Left colon (tissue), 2 donors: ENCODE measurements around the gene LRRC31. TPM values are rescaled to one million over a fixed set of nuclear protein-coding genes. Genes with fewer than 3 reads are reported as not detected.

Source experiments
- total RNA-seq, 2 donors: library from RNA; stranded (reverse); fragmentation: NEBNext Ultra II Directional; extraction: Animal tissue kit (Norgen Biotek cat#: 25700); gene quantifications; one replicate each; pipeline ENCODE4 v1.2.1, GENCODE V29; 2021
- donor health status: DM: no; HTN: no; CAD: no.
- donor health status: DM: yes; HTN: yes; CAD: no.

LRRC31 gene
- total RNA-seq, 2 donors from 2014 or later: 38.5 to 62.9 TPM

Other genes with a start within 250 kb of the LRRC31 start
- gene MECOM, start 206.2 kb downstream of the LRRC31 start, total RNA-seq: 100 to 1,000 TPM in 1 of 2 donors, 10 to 100 TPM in 1; 73.2 to 140 TPM
- 1 to 10 TPM in 1 of 2 donors, not detected in 1; 4.8 TPM for gene TERC, start 104.9 kb downstream of the LRRC31 start, total RNA-seq
- 1 to 10 TPM; 1.1 to 1.5 TPM for gene ACTRT3, start 100.4 kb downstream of the LRRC31 start, total RNA-seq
- gene MYNN, start 96.5 kb downstream of the LRRC31 start, total RNA-seq: 10 to 100 TPM; 10.3 to 12.0 TPM
- under 1 TPM in 1 of 2 donors, not detected in 1; 0.22 TPM for gene LRRIQ4, start 57.1 kb downstream of the LRRC31 start, total RNA-seq
- under 1 TPM; 0.24 to 0.39 TPM for gene LRRC34, start 57.0 kb downstream of the LRRC31 start, total RNA-seq
- gene SAMD7, start 41.6 kb upstream of the LRRC31 start, total RNA-seq: not detected
- 10 to 100 TPM; 80.8 to 87.0 TPM for gene SEC62, start 96.9 kb upstream of the LRRC31 start, total RNA-seq
- 10 to 100 TPM; 65.7 to 82.6 TPM for gene GPR160, start 168.1 kb upstream of the LRRC31 start, total RNA-seq